HuH-7.5 (cell line): Measurements from ENCODE around the gene DNAJC8.

Experiments
- DNase-seq: peaks from one replicate; pipeline ENCODE4 v3.0.0; 2011; ENCODE audit warnings: low spot score

The DNAJC8 gene

GRCh38 chr1:28200234-28200873 lies 32.5 kb downstream of the DNAJC8 start:
- no peak for DNase-seq

- no peak for DNase-seq
Measured at GRCh38 chr1:28199328-28200233, 33.2 kb downstream of the DNAJC8 start.

- no peak for DNase-seq
Measured at GRCh38 chr1:28197682-28198415, 35.0 kb downstream of the DNAJC8 start.

- no peak for DNase-seq
Measured at GRCh38 chr1:28196330-28196729, 36.5 kb downstream of the DNAJC8 start.

GRCh38 chr1:28195780-28196179 lies 37.0 kb downstream of the DNAJC8 start:
- no peak for DNase-seq

- DNase-seq, result no peak
Measured at GRCh38 chr1:28194326-28195035, 38.3 kb downstream of the DNAJC8 start.

- DNase-seq, result no peak
Measured at GRCh38 chr1:28193701-28194161, 39.1 kb downstream of the DNAJC8 start.

GRCh38 chr1:28190996-28191645 lies 41.7 kb downstream of the DNAJC8 start:
- no peak for DNase-seq

GRCh38 chr1:28190337-28190979 lies 42.4 kb downstream of the DNAJC8 start:
- DNase-seq, result no peak

GRCh38 chr1:28185071-28185470 lies 47.8 kb downstream of the DNAJC8 start:
- DNase-seq, result no peak

- no peak for DNase-seq
Measured at GRCh38 chr1:28180306-28181305, 52.2 kb downstream of the DNAJC8 start.

- no peak for DNase-seq
Measured at GRCh38 chr1:28178690-28179485, 53.9 kb downstream of the DNAJC8 start.

- DNase-seq, result no peak
Measured at GRCh38 chr1:28176492-28177470, 56.0 kb downstream of the DNAJC8 start, which contains the start of gene PTAFR. TSS of gene PTAFR (minus strand) at chr1:28176690. CDS start at chr1:28151021, 25,669 bp downstream.

- DNase-seq, result no peak
Measured at GRCh38 chr1:28175955-28176485, 56.8 kb downstream of the DNAJC8 start.

GRCh38 chr1:28173980-28174297 lies 58.9 kb downstream of the DNAJC8 start:
- no peak for DNase-seq

- DNase-seq, result no peak
Measured at GRCh38 chr1:28173151-28173979, 59.5 kb downstream of the DNAJC8 start.
